Type B pancreatic cell (in vitro differentiated cells): Measurements from ENCODE around the gene FRMD5. TPM values are rescaled to one million over a fixed set of nuclear protein-coding genes. Genes with fewer than 3 reads are reported as not detected.

Experiments
- DNase-seq: peaks from one replicate; pipeline ENCODE4 v3.0.0; 2021; ENCODE audit warnings: mixed read lengths; ENCODE audit not compliant: unreplicated experiment; ENCODE audit errors: extremely low spot score
- H3K27ac Mint-ChIP-seq: 2 replicates; pipeline ENCODE4 v1.8.0; 2021; ENCODE audit warnings: mild to moderate bottlenecking, mixed read lengths
- H3K27me3 Mint-ChIP-seq: 2 replicates; pipeline ENCODE4 v1.8.0; 2021; ENCODE audit warnings: mixed read lengths
- H3K36me3 Mint-ChIP-seq: 2 replicates; pipeline ENCODE4 v1.8.0; 2021; ENCODE audit warnings: mixed read lengths
- H3K4me1 Mint-ChIP-seq: one replicate; pipeline ENCODE4 v1.8.0; 2021; ENCODE audit warnings: mixed read lengths; ENCODE audit not compliant: unreplicated experiment
- H3K4me3 Mint-ChIP-seq: 2 replicates; pipeline ENCODE4 v1.8.0; 2021; ENCODE audit warnings: mild to moderate bottlenecking, mixed read lengths
- H3K9me3 Mint-ChIP-seq: 2 replicates; pipeline ENCODE4 v1.8.0; 2021; ENCODE audit warnings: mixed read lengths
- total RNA-seq: library from RNA; stranded (reverse); gene quantifications from 2 replicates; pipeline ENCODE4 v1.2.1, GENCODE V29; 2021; ENCODE audit warnings: low replicate concordance
- TF ChIP-seq, protein P1 (sequence below): fragments of 200-600 bp; sonication (generic); conservative IDR thresholded peaks from 2 replicates; pipeline ENCODE4 v1.5.0; 2021; ENCODE audit warnings: antibody characterized with exemption, mild to moderate bottlenecking

FRMD5 gene
- total RNA-seq, 1 donor from 2014 or later = 3.8 TPM

DNA sequence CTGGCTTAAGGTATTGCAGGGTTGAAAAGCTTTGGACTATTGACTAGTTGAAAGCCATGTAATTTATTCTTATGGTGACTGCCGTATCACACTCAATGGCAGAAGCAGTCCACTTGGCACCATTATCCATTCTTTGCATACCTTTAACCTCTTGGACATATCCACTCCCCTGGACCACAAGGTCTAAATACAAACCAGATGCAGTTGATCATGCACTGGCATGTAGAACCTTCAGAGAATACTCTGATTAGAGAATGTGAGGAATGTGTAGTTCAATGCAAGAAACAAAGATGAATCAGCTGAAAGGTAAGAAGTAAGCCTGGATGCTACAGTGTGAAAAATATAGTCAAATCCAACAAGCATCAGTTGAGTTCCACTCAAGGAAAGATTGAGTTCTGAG is 93.1 kb downstream of the FRMD5 start:
- H3K27ac Mint-ChIP-seq = no peak overlapping the region
- TF ChIP-seq, protein P1, sequence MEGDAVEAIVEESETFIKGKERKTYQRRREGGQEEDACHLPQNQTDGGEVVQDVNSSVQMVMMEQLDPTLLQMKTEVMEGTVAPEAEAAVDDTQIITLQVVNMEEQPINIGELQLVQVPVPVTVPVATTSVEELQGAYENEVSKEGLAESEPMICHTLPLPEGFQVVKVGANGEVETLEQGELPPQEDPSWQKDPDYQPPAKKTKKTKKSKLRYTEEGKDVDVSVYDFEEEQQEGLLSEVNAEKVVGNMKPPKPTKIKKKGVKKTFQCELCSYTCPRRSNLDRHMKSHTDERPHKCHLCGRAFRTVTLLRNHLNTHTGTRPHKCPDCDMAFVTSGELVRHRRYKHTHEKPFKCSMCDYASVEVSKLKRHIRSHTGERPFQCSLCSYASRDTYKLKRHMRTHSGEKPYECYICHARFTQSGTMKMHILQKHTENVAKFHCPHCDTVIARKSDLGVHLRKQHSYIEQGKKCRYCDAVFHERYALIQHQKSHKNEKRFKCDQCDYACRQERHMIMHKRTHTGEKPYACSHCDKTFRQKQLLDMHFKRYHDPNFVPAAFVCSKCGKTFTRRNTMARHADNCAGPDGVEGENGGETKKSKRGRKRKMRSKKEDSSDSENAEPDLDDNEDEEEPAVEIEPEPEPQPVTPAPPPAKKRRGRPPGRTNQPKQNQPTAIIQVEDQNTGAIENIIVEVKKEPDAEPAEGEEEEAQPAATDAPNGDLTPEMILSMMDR = no peak
- H3K4me1 Mint-ChIP-seq = peaks cover 5% of the 10 kb centered on the region
- no peak for DNase-seq
- H3K36me3 Mint-ChIP-seq = no peaks in the 10 kb centered on the region
- no peaks in the 10 kb centered on the region for H3K9me3 Mint-ChIP-seq
- no peaks in the 10 kb centered on the region for H3K27me3 Mint-ChIP-seq
- H3K4me3 Mint-ChIP-seq = no peak overlapping the region

DNA sequence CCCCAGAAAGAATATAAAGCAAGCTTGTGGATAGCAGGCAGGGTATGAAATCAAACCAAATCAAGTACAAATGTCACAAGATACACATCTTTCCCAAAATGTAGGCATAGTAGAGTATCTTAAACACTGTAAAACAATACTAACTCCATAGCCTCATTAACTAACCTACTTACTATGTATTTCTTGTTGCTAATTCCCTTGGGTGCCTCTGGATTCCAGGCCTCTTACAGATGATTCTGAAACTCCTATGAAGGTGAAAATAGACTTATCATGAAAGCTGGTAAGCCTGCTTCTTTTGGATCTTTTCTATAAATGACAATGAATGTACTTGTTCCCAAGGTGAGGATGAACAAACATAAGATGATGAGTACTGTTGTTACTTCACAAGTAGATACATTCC is 93.8 kb downstream of the FRMD5 start:
- TF ChIP-seq, protein P1 = no peak
- Mint-ChIP-seq H3K4me1 (peaks cover 5% of the 10 kb centered on the region), H3K9me3 (no peaks in the 10 kb centered on the region), H3K27ac (no peak overlapping the region), H3K4me3 (no peak overlapping the region), H3K27me3 (no peaks in the 10 kb centered on the region), H3K36me3 (no peaks in the 10 kb centered on the region)
- DNase-seq = no peak

DNA sequence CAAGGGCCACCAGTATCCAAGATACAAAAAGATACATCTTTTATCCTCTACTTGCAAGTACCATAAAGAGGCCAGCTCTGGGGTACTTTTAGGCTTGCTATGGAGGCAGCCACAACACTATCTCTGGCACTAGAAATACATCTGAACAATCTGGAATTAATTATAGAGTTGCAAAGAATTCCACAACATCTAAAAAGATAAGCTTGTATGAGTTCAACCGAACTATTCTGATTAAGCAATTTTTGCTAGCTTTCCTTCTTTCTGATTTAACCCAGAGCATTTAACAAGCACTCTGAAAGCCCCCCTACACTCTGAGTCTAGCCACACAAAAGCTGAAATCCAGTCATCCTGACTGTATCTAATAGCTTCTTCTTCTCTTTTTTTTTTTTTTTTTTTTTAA is 95.4 kb downstream of the FRMD5 start:
- no peaks in the 10 kb centered on the region for H3K36me3 Mint-ChIP-seq
- H3K4me3 Mint-ChIP-seq = no peak overlapping the region
- no peak for DNase-seq
- no peak overlapping the region for H3K27ac Mint-ChIP-seq
- peaks cover 5% of the 10 kb centered on the region for H3K4me1 Mint-ChIP-seq
- no peaks in the 10 kb centered on the region for H3K9me3 Mint-ChIP-seq
- H3K27me3 Mint-ChIP-seq = no peaks in the 10 kb centered on the region
- TF ChIP-seq, protein P1 = no peak

DNA sequence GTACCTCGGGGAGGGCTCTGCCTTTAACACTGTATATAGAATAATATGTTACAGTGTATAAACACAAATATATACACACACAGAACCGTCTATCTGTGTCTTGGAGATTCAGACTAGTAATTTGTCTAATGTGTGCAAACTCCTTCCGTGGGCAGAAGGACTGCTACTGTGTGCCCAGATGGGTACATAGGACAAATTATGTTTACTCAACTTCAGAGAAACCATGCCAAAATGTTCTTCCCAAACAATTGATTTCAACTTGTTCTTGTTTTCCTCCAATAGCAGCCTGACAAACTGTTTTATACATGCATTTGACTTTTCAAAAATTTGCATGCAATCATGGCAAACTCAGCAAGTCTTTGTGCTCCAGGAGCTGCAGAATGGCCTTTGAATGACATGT is 97.5 kb downstream of the FRMD5 start:
- no peak overlapping the region for H3K4me3 Mint-ChIP-seq
- DNase-seq = no peak
- TF ChIP-seq, protein P1 = no peak
- H3K4me1 Mint-ChIP-seq = peaks cover 5% of the 10 kb centered on the region
- no peaks in the 10 kb centered on the region for H3K9me3 Mint-ChIP-seq
- H3K27ac Mint-ChIP-seq = no peak overlapping the region
- no peaks in the 10 kb centered on the region for H3K36me3 Mint-ChIP-seq
- no peaks in the 10 kb centered on the region for H3K27me3 Mint-ChIP-seq

DNA sequence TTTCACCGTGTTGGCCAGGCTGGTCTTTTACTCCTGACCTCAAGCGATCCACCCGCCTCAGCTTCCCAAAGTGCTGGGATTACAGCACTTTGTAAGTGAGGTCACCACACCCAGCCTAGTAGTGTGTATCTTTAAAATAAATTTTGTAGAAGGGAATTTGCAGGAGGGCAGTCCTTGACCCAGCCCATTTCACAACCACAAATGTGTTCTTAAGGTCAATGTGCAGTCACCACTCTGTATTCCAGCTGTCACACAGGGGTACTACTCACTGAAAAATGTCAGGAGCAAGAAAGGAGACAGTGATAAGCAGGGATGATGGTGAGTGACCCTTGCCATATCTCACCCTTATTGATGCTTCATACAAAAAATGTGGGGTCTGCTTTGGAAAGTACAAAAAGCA is 98.5 kb downstream of the FRMD5 start:
- peaks cover 5% of the 10 kb centered on the region for H3K4me1 Mint-ChIP-seq
- H3K36me3 Mint-ChIP-seq = no peaks in the 10 kb centered on the region
- no peak overlapping the region for H3K27ac Mint-ChIP-seq
- no peaks in the 10 kb centered on the region for H3K9me3 Mint-ChIP-seq
- DNase-seq = no peak
- no peak overlapping the region for H3K4me3 Mint-ChIP-seq
- TF ChIP-seq, protein P1 = no peak
- H3K27me3 Mint-ChIP-seq = no peaks in the 10 kb centered on the region

DNA sequence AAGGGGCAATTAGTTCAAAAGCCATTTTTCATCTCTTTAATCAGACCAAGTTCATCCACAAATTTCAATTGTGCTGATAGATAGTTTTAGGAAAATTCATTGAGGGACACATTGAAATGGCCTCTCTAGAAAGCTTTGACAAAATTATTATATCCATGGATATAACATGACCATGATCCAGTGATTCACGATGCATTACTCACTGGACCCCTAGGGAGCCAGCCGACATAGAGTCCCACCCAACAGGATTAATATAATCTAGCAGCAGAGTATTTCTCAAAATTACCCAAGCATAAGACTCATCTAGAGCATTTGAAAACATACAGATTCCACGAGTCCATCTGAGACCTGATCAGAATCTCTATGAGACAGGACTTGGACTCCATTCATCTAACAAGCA is 100.3 kb downstream of the FRMD5 start:
- DNase-seq = no peak
- Mint-ChIP-seq H3K27ac (no peak overlapping the region), H3K36me3 (no peaks in the 10 kb centered on the region), H3K4me1 (peaks cover 4% of the 10 kb centered on the region), H3K27me3 (no peaks in the 10 kb centered on the region), H3K4me3 (no peak overlapping the region), H3K9me3 (no peaks in the 10 kb centered on the region)
- TF ChIP-seq, protein P1 = no peak
